Activated naive CD8-positive, alpha-beta T cell (primary cell): Measurements from ENCODE around the gene TNPO3.

Experiments
- H3K27ac Mint-ChIP-seq: one replicate; pipeline ENCODE4 v1.8.0; 2021; ENCODE audit warnings: mixed read lengths
- H3K27me3 Mint-ChIP-seq: one replicate; pipeline ENCODE4 v1.8.0; 2021; ENCODE audit warnings: mixed read lengths
- H3K36me3 Mint-ChIP-seq: one replicate; pipeline ENCODE4 v1.8.0; 2021; ENCODE audit warnings: mixed read lengths
- H3K4me1 Mint-ChIP-seq: one replicate; pipeline ENCODE4 v1.8.0; 2021; ENCODE audit warnings: low read depth, mixed read lengths
- H3K4me3 Mint-ChIP-seq: one replicate; pipeline ENCODE4 v1.8.0; 2021; ENCODE audit warnings: mild to moderate bottlenecking, mixed read lengths
- H3K9me3 Mint-ChIP-seq: one replicate; pipeline ENCODE4 v1.8.0; 2021; ENCODE audit warnings: low read depth, mixed read lengths

The TNPO3 gene

GRCh38 chr7:128936798-128937197 is 118.1 kb downstream of the TNPO3 start:
- peaks cover 16% of the 10 kb centered on the region for H3K27me3 Mint-ChIP-seq
- no peaks in the 10 kb centered on the region for H3K9me3 Mint-ChIP-seq
- no peaks in the 10 kb centered on the region for H3K36me3 Mint-ChIP-seq
- H3K27ac Mint-ChIP-seq = no peak overlapping the region
- H3K4me1 Mint-ChIP-seq = peaks cover 24% of the 10 kb centered on the region
- H3K4me3 Mint-ChIP-seq = peak overlapping the region; percentile 85

GRCh38 chr7:128935342-128935730 is 119.6 kb downstream of the TNPO3 start:
- H3K27ac Mint-ChIP-seq = no peak overlapping the region
- H3K4me3 Mint-ChIP-seq = no peak overlapping the region
- peaks cover 18% of the 10 kb centered on the region for H3K4me1 Mint-ChIP-seq

DNA sequence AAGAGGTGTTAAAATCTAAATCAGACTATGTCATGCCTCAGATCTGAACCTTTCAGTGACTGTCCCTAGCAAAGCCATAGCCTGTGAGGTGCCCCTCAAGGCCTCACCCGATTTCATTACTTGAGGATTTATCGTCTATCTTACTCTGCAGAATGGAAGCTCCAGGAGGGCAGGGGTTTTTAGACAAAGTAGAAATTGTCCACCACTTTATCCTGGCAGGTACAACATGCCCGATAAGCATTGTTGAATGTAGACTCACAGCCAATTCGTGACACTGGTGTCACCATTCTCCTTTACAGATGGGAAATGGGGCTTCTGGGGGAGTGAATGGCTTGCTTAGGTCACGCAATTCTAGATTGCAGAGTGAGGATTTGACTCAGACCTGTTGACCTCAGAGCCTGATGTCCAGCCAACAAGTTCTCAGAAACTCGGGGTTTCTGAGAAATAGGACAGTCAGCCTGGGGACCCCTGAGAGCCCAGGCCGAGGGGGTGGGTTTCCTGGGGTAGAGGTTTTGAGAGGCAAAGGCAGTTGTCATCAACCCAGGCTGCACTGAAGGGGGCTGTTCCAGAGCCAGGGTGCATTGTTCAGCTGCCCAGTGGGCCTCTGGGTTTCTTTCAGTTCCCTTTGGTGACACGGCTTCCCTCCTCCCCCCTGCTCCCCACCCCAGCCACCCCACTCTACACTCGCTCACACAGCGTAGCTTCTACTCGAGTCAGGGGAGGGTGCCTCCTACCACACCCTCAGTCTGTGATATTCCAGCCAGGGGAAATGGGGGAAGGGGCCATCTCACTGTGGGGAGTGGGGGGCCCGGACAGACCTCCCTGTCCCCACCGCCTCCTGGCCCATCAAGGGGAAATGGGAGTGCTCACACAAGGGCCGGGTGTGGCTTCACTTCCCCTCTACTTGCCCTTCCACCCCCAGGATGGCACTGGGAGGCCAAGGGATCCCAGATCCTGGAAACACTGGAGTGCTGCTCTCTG is 120.3 kb downstream of the TNPO3 start:
- Mint-ChIP-seq H3K4me3 (no peak overlapping the region), H3K27me3 (peaks cover 11% of the 10 kb centered on the region), H3K4me1 (peaks cover 18% of the 10 kb centered on the region), H3K27ac (no peak overlapping the region), H3K36me3 (no peaks in the 10 kb centered on the region), H3K9me3 (no peaks in the 10 kb centered on the region)

More at GRCh38 chr7:128935342-128935730, 119.6 kb downstream of the TNPO3 start:
- Mint-ChIP-seq H3K9me3 (no peaks in the 10 kb centered on the region), H3K36me3 (no peaks in the 10 kb centered on the region), H3K27me3 (peaks cover 11% of the 10 kb centered on the region)

DNA sequence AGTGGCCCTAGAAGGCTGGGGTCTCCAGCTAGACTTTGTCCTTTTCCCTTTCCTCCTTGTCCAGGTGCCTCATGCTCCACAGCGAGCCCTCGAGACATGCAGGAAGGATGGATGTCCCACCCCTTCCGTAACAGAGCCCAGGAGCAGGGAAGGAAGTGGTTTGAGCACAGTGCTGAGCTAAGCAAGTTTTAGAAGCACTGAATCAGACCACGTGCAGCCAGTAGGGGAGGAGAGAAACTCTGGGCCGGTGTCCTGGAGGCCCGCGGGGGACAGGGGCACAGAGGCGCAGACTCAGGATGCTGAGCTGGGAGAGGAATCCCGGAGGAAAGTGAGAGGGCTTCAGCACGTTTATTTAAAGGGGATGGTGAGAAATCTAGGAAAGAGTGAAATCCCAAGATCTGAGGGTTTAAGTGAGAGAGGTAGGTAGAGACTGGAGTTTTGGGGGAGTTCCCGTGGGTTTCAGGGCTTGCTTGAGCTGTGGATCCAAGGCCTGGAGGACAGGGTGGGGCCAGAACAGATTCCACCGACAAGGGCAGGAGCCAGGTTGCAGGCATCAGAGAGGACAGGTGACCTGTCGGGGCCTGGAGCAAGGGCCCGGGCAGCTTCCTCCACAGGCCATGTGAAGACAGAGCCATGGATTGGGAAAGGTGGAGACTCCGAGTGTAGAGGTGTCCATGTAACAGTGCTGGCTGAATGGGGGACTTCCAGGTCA is 121.6 kb downstream of the TNPO3 start:
- H3K4me3 Mint-ChIP-seq = peak overlapping the region; percentile 77
- peak overlapping the region; percentile 91 for H3K27ac Mint-ChIP-seq
- peaks cover 8% of the 10 kb centered on the region for H3K27me3 Mint-ChIP-seq
- H3K4me1 Mint-ChIP-seq = peaks cover 15% of the 10 kb centered on the region
- no peaks in the 10 kb centered on the region for H3K36me3 Mint-ChIP-seq
- H3K9me3 Mint-ChIP-seq = no peaks in the 10 kb centered on the region

DNA sequence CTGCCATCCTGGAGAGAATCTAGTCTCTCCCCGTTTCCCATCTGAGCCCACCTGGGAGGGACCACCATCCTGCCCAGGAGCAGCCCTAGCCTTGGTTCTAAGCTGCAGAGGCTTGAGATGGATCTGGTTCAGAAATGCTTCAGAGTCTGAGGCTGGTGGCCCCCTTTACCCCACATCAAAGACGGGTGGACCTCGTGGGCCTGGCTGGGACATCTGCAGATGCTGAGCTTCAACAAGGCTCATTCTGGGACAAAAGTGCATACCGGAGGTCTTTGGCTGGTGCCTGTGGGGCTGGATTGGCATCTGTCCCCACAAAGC is 122.1 kb downstream of the TNPO3 start:
- H3K9me3 Mint-ChIP-seq = no peaks in the 10 kb centered on the region
- peaks cover 14% of the 10 kb centered on the region for H3K4me1 Mint-ChIP-seq
- no peaks in the 10 kb centered on the region for H3K36me3 Mint-ChIP-seq
- peaks cover 7% of the 10 kb centered on the region for H3K27me3 Mint-ChIP-seq
- peak overlapping the region; percentile 27 for H3K4me3 Mint-ChIP-seq
- no peak overlapping the region for H3K27ac Mint-ChIP-seq

DNA sequence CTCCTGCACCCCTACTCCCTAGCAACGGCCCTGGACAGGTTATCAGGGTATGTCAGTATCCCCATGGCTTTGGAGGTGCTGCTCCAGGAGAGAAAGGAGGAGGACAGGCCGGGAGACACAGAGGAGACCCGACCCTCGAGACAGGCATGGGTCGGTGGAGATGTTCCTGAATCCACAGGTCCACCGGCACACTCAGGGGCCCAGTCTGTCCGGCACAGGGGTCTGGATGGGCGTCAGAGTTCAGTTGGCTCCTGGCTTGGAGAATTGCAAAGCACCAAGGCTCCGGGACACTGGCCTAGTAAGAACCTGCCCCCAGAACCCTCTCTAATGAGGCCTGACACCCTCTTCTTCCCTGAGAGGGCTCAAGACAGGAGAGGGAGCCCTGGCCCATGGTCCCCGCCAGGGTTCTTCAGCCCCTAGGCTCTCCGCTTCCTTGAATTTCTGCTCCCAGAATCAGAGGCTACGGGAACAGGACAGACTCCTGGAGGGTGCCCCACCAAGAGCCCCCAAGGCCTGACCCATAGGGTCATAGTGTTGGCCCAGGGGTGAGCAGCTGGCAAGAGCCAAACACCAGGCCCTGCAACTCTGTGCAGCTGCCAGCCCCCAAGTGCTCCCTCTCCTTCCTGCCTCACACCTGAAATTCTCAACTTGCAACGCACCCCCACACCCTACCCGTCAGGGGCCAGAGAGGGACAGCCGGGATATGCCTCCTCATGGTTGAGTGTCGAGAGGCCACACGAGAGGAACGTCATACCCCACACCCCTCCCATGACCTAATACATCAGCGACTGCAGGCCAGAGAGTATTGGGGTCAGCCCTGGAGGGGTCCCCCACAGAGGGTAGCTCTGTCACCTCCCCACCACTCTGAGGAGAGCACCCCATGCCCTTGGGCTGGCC is 122.7 kb downstream of the TNPO3 start:
- no peaks in the 10 kb centered on the region for H3K36me3 Mint-ChIP-seq
- no peak overlapping the region for H3K27ac Mint-ChIP-seq
- H3K4me3 Mint-ChIP-seq = no peak overlapping the region
- peaks cover 14% of the 10 kb centered on the region for H3K4me1 Mint-ChIP-seq
- no peaks in the 10 kb centered on the region for H3K9me3 Mint-ChIP-seq
- peaks cover 5% of the 10 kb centered on the region for H3K27me3 Mint-ChIP-seq

- Mint-ChIP-seq H3K27me3 (no peaks in the 10 kb centered on the region), H3K4me1 (peaks cover 8% of the 10 kb centered on the region), H3K4me3 (no peak overlapping the region), H3K27ac (no peak overlapping the region), H3K36me3 (no peaks in the 10 kb centered on the region), H3K9me3 (no peaks in the 10 kb centered on the region)
Observed at GRCh38 chr7:128931190-128931798, 123.6 kb downstream of the TNPO3 start.

DNA sequence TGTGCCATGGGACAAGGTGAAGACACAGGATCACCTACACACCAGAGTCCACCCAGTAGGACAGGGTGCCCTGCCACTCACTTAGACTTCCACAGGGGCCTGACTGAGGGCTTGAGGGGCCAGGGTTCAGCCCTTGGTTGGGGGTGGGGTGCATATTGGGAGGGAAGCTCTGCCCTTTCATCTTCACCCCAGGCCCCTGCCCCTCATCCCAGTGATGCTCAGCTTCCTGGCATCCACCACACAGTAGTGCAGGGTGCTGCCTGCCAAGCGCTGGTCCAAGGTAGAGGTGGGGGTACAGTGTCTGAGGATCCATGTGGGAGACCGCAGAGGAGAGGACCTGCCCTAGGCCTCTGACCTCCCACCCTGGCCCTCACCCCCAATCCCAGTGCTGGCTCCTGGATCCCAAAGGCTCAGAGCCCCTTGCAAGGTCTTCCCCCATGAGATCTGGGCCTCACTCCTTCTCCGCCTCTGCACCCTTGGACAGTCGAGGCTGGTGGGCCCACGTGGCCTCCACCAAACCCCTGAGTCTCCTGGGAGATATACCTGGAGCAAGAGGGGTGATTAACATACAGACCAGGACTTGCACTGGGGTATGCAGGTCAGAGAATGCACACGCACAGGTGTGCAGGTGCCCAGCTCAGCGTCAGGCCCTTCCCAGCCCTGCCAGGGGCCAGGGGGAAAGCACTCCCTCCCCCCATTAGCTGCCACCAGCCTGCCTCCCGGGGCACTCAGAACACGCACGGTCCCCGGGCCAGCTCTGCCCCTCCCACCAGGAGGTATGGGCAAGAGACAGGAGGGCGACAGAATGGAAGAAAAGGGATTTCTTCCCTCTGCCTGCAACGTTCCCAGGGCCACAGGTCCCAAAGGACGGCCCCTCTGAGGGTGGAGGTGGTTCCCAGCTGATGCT is 125.8 kb downstream of the TNPO3 start:
- Mint-ChIP-seq H3K4me1 (peaks cover 8% of the 10 kb centered on the region), H3K27ac (no peak overlapping the region), H3K27me3 (peaks cover 2% of the 10 kb centered on the region), H3K9me3 (no peaks in the 10 kb centered on the region), H3K36me3 (no peaks in the 10 kb centered on the region), H3K4me3 (no peak overlapping the region)

DNA sequence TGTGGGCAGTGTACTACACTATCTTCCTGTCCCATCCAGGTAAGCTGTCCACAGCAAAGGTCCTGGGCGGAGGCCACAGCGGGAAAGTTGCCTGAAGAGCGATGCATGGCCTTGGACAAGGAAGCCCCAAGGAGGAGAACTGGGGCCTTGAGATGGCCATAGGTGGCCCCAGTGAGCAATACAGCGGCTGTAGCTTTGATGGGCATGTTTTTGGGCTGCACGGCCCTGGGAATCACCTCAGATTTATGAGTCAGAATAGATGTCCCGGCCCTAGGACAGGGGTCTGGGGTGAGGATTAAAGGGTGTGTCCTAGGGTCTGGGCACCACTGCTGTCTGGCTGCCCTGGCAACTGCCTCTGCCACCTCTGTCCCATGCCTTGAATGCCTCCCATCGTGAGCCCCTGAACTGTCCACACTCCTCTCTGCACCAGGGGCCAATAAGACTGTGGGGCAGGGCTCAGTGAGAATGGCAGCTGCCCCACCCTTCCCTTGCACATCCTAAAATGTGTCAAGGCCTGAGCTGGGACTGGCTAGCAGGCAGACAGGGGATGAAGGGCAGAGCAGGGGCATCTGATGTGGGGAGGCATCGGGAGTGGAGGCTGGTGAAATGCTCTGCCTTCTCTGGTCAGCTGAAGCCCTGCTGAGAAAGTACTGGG is 126.6 kb downstream of the TNPO3 start:
- no peak overlapping the region for H3K27ac Mint-ChIP-seq
- H3K9me3 Mint-ChIP-seq = no peaks in the 10 kb centered on the region
- peaks cover 5% of the 10 kb centered on the region for H3K4me1 Mint-ChIP-seq
- H3K4me3 Mint-ChIP-seq = no peak overlapping the region
- peaks cover 2% of the 10 kb centered on the region for H3K27me3 Mint-ChIP-seq
- no peaks in the 10 kb centered on the region for H3K36me3 Mint-ChIP-seq

DNA sequence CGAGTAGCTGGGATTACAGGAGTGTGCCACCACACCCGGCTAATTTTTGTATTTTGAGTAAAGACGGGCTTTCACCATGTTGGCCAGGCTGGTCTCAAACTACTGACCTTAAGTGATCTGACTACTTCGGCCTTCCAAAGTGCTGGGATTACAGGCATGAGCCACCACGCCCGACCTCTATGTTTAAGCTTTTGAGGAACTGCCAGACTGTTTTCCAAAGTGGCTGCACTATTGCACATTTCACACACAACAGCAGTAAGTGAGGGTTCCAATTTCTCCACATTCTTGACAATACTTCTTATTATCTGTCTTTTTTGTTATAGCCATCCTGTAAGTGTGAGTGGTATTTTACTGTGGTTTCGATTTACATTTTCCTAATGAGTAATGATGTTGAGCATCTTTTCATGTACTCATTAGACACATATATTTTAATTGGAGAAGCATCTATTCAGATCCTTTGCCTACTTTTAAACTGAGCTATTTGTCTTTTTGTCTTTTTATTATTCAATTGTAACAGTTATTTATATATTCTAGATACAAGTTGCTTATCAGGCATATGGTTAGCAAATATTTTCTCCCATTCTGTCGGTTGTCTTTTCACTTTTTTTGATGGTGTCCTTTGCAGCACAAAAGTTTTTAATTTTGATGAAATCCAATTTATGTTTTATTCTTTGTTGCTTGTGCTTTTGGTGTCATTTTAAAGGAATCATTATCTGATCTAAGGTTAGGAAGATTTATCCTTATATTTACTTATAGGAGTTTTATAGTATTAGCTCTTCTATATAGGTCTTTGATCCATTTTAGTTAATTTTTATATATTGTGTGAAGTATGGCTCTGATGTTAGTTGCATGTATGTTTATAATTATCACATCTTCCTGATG is 130.0 kb downstream of the TNPO3 start:
- no peaks in the 10 kb centered on the region for H3K9me3 Mint-ChIP-seq
- H3K36me3 Mint-ChIP-seq = no peaks in the 10 kb centered on the region
- no peak overlapping the region for H3K27ac Mint-ChIP-seq
- H3K4me1 Mint-ChIP-seq = no peaks in the 10 kb centered on the region
- H3K4me3 Mint-ChIP-seq = no peak overlapping the region
- peaks cover 5% of the 10 kb centered on the region for H3K27me3 Mint-ChIP-seq

DNA sequence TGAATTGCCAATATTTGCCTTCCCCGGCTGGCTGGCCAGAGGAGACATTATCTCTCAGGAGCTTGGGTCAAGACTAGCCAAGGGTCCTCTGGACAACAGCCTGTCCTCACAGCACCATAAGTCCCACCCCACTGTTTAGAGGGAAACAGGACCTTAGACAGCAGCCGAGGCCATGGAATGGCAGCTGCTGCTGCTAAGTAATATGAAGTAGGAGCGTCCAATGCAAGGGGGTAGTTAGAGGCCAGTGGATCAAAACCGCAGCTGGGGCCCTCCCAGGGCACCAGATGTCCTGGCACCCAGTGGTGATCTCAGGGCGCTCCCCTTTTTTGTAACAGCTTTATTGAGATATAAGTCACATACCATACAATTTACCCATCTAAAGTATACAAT is 131.5 kb downstream of the TNPO3 start:
- no peaks in the 10 kb centered on the region for H3K4me1 Mint-ChIP-seq
- peaks cover 5% of the 10 kb centered on the region for H3K27me3 Mint-ChIP-seq
- H3K36me3 Mint-ChIP-seq = no peaks in the 10 kb centered on the region
- H3K4me3 Mint-ChIP-seq = no peak overlapping the region
- no peak overlapping the region for H3K27ac Mint-ChIP-seq
- H3K9me3 Mint-ChIP-seq = no peaks in the 10 kb centered on the region

GRCh38 chr7:128922496-128923410 is 132.2 kb downstream of the TNPO3 start:
- no peaks in the 10 kb centered on the region for H3K4me1 Mint-ChIP-seq
- no peak overlapping the region for H3K4me3 Mint-ChIP-seq
- peaks cover 8% of the 10 kb centered on the region for H3K27me3 Mint-ChIP-seq
- H3K27ac Mint-ChIP-seq = no peak overlapping the region
- H3K36me3 Mint-ChIP-seq = no peaks in the 10 kb centered on the region
- no peaks in the 10 kb centered on the region for H3K9me3 Mint-ChIP-seq
